SU-DHL-6 (cell line): ENCODE data around the gene CDH22.

ENCODE experiments used
- H2AFZ ChIP-seq: fragments of 200-600 bp; sonication (generic); 2 replicates; pipeline ENCODE4 v1.6.1; 2014; ENCODE audit warnings: low read depth, mild to moderate bottlenecking, moderate library complexity, mixed read lengths, antibody characterized with exemption, low read length; ENCODE audit not compliant: severe bottlenecking
- H3F3A ChIP-seq: fragments of 200-600 bp; shearing (Covaris generic); 2 replicates; pipeline ENCODE4 v1.6.0; 2016; ENCODE audit warnings: antibody characterized with exemption, mild to moderate bottlenecking; ENCODE audit not compliant: insufficient read depth
- H3K27ac ChIP-seq: fragments of 200-600 bp; sonication (generic); 2 replicates; pipeline ENCODE4 v1.5.1; 2016; ENCODE audit warnings: low read depth, mild to moderate bottlenecking, low read length, moderate library complexity, mixed read lengths
- H3K27me3 ChIP-seq: fragments of 200-600 bp; sonication (generic), shearing (Covaris generic); 2 replicates; pipeline ENCODE4 v1.6.0; 2014; ENCODE audit warnings: mild to moderate bottlenecking, low read length
- H3K36me3 ChIP-seq: fragments of 200-600 bp; sonication (generic); 2 replicates; pipeline ENCODE4 v1.6.1; 2014; ENCODE audit warnings: mild to moderate bottlenecking, low read length, mixed read lengths
- H3K4me2 ChIP-seq: fragments of 300-600, 200-600 bp; shearing (Covaris generic), sonication (generic); 2 replicates; pipeline ENCODE4 v1.6.0; 2014; ENCODE audit warnings: low read length, low read depth, mild to moderate bottlenecking; ENCODE audit not compliant: poor library complexity, severe bottlenecking
- H3K4me3 ChIP-seq: fragments of 200-600 bp; sonication (generic); 2 replicates; pipeline ENCODE4 v1.5.1; 2014; ENCODE audit warnings: antibody characterized with exemption, low read length, mild to moderate bottlenecking, mixed read lengths; ENCODE audit not compliant: insufficient read depth, poor library complexity, severe bottlenecking
- H3K79me2 ChIP-seq: fragments of 200-600 bp; sonication (generic); 2 replicates; pipeline ENCODE4 v1.6.1; 2014; ENCODE audit warnings: mild to moderate bottlenecking, low read length, moderate library complexity; ENCODE audit not compliant: insufficient read depth
- H3K9ac ChIP-seq: fragments of 200-600 bp; sonication (generic); 2 replicates; pipeline ENCODE4 v1.7.0; 2014; ENCODE audit warnings: mild to moderate bottlenecking, low read length
- H3K9me2 ChIP-seq: fragments of 200-600 bp; sonication (generic); replicated peaks from 2 replicates; pipeline ENCODE4 v1.6.1; 2014; ENCODE audit warnings: low read length; ENCODE audit not compliant: insufficient read depth
- H3K9me3 ChIP-seq: fragments of 200-600 bp; sonication (generic); 2 replicates; pipeline ENCODE4 v1.6.1; 2014; ENCODE audit warnings: low read length, mixed read lengths; ENCODE audit not compliant: insufficient read depth
- H4K20me1 ChIP-seq: fragments of 200-600 bp; sonication (generic); 2 replicates; pipeline ENCODE4 v1.6.1; 2014; ENCODE audit warnings: low read depth, mild to moderate bottlenecking, antibody characterized with exemption, low read length, moderate library complexity, mixed read lengths
- CTCF ChIP-seq: fragments of 200-600 bp; sonication (generic); IDR thresholded peaks from one replicate; pipeline ENCODE4 v1.5.1; 2017; ENCODE audit warnings: antibody characterized with exemption, mild to moderate bottlenecking, low read length, moderate library complexity; ENCODE audit not compliant: insufficient read depth, poor library complexity, severe bottlenecking
- EZH2phosphoT487 ChIP-seq: fragments of 200-600 bp; sonication (generic), shearing (Covaris generic); conservative IDR thresholded peaks from 2 replicates; pipeline ENCODE4 v1.6.1; 2018; ENCODE audit warnings: mild to moderate bottlenecking, antibody characterized with exemption, low read length, moderate library complexity, mixed read lengths

Gene CDH22

GRCh38 chr20:46306743-46307138 is 1.6 kb downstream of the CDH22 start:
- H2AFZ ChIP-seq, result no peak overlapping the region
- H3K4me2 ChIP-seq, result no peak overlapping the region
- no peak overlapping the region for H3K4me3 ChIP-seq
- no peaks in the 10 kb centered on the region for H3K79me2 ChIP-seq
- H3K9ac ChIP-seq, result no peak overlapping the region
- no peaks in the 10 kb centered on the region for H3F3A ChIP-seq
- no peaks in the 10 kb centered on the region for H3K9me3 ChIP-seq
- TF ChIP-seq EZH2phosphoT487, result no peak
- TF ChIP-seq CTCF, result no peak
- no peaks in the 10 kb centered on the region; the same call in 1 of the 2 replicates for H3K27me3 ChIP-seq
- no peaks in the 10 kb centered on the region for H3K9me2 ChIP-seq
- no peaks in the 10 kb centered on the region for H3K36me3 ChIP-seq
- H3K27ac ChIP-seq, result no peak overlapping the region
- H4K20me1 ChIP-seq, result no peaks in the 10 kb centered on the region

- H3K4me3 ChIP-seq, result no peak overlapping the region
- no peaks in the 10 kb centered on the region for H4K20me1 ChIP-seq
- H3K79me2 ChIP-seq, result no peaks in the 10 kb centered on the region
- no peak overlapping the region for H3K9ac ChIP-seq
- no peaks in the 10 kb centered on the region for H3K9me2 ChIP-seq
- H3K27me3 ChIP-seq, result no peaks in the 10 kb centered on the region; the same call in 1 of the 2 replicates
- H3K36me3 ChIP-seq, result no peaks in the 10 kb centered on the region
- no peaks in the 10 kb centered on the region for H3F3A ChIP-seq
- H3K27ac ChIP-seq, result no peak overlapping the region
- no peak overlapping the region for H2AFZ ChIP-seq
- H3K9me3 ChIP-seq, result no peaks in the 10 kb centered on the region
- no peak for TF ChIP-seq CTCF
- no peak for TF ChIP-seq EZH2phosphoT487
- H3K4me2 ChIP-seq, result no peak overlapping the region
Measured at GRCh38 chr20:46305973-46306360, 2.3 kb downstream of the CDH22 start.

DNA sequence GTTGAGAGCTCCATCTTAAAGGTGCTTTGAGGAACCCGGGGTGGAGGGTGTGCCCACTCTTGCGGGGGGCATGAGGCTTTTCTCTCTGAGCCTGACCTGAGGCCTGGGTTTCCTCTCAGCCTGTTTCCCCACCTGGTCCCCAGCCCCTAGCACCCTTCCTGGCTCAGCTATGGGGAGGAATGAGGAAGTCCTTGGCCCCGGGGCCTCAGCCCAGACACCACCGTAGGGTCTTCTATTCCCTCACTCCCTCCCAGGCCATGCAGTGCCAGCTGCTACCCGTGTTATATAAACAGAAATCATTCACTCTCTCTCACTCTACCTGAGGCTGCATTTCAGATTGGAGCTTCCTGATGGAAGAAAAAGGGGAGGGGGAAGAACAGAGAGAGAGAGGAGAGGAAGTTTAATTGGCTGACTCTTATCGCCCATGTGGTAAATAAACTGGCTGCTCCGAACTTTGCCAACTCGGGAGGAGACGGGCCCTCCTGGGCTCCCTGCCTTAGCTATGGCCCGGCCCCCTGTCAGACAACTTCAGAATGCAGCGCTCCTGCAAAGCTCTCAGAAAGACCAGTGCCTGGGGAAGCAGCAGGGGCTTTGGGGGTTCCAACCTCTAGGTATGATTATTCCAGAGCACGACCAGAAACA is 2.8 kb downstream of the CDH22 start:
- H3K79me2 ChIP-seq, result no peaks in the 10 kb centered on the region
- H3K27me3 ChIP-seq, result no peaks in the 10 kb centered on the region; the same call in 1 of the 2 replicates
- no peaks in the 10 kb centered on the region for H3K36me3 ChIP-seq
- no peaks in the 10 kb centered on the region for H4K20me1 ChIP-seq
- no peaks in the 10 kb centered on the region for H3F3A ChIP-seq
- H3K9ac ChIP-seq, result no peak overlapping the region
- H2AFZ ChIP-seq, result no peak overlapping the region
- no peaks in the 10 kb centered on the region for H3K9me3 ChIP-seq
- no peak overlapping the region for H3K4me2 ChIP-seq
- no peak overlapping the region for H3K4me3 ChIP-seq
- TF ChIP-seq EZH2phosphoT487 (no peak), CTCF (no peak)
- no peak overlapping the region for H3K27ac ChIP-seq
- H3K9me2 ChIP-seq, result no peaks in the 10 kb centered on the region
